HG03064 (cell line): Measurements from ENCODE around the gene HACD2.

Experiments used
- ATAC-seq: cut with Tn5 transposase; IDR thresholded peaks from one replicate; pipeline ENCODE4 v1.9.1; 2021; ENCODE audit warnings: low read depth; ENCODE audit not compliant: unreplicated experiment

The HACD2 gene

GRCh38 chr3:123449997-123450604, 134.8 kb downstream of the HACD2 start:
- ATAC-seq, result no peak

GRCh38 chr3:123449102-123449996, 135.5 kb downstream of the HACD2 start:
- no peak for ATAC-seq

GRCh38 chr3:123448536-123449101, 136.2 kb downstream of the HACD2 start, which contains the start of gene ADCY5:
TSS of gene ADCY5 (minus strand) at chr3:123449090. CDS start at chr3:123448545, 545 bp downstream.
- ATAC-seq, result no peak

GRCh38 chr3:123447749-123448517, 136.9 kb downstream of the HACD2 start:
- no peak for ATAC-seq

GRCh38 chr3:123447416-123447748, 137.5 kb downstream of the HACD2 start:
- ATAC-seq, result no peak

- no peak for ATAC-seq
Observed at GRCh38 chr3:123446610-123447109, 138.2 kb downstream of the HACD2 start.

- ATAC-seq, result no peak
Observed at GRCh38 chr3:123446210-123446609, 138.6 kb downstream of the HACD2 start.

- ATAC-seq, result no peak
Observed at GRCh38 chr3:123445702-123446101, 139.2 kb downstream of the HACD2 start.

- no peak for ATAC-seq
Observed at GRCh38 chr3:123444744-123445143, 140.1 kb downstream of the HACD2 start.

- no peak for ATAC-seq
Observed at GRCh38 chr3:123444023-123444422, 140.8 kb downstream of the HACD2 start.

- ATAC-seq, result no peak
Observed at GRCh38 chr3:123442908-123443307, 141.9 kb downstream of the HACD2 start.

GRCh38 chr3:123442125-123442524, 142.7 kb downstream of the HACD2 start:
- ATAC-seq, result no peak
